ENCODE measurements around the gene COL23A1. TPM values are rescaled to one million over a fixed set of nuclear protein-coding genes. Genes with fewer than 3 reads are reported as not detected.
A peak's percentile ranks its signal among the peaks of the same experiment; 100 is the strongest.

Gene COL23A1
- total and polyA plus RNA-seq, 2 experiments from 2014 or later = 1.1 to 5.1 TPM

- H3K4me2 ChIP-seq = peak within 1 kb of the TSS; percentile 100
- H3K27me3 ChIP-seq = no peaks in the 10 kb centered on the region
- DNase-seq (ENCODE audit: low spot score) = peak; percentile 85
- no peaks in the 10 kb centered on the region for H3K9me2 ChIP-seq (replicated peaks; ENCODE audit: insufficient read depth)
- under 1% methylated on average over 73 of the region's 102 CpGs for WGBS (ENCODE audit: low lambda C conversion rate, missing lambda C conversion rate)
- TF ChIP-seq EZH2 (IDR thresholded peaks at IDR 0.05; ENCODE audit: borderline replicate concordance) (no peak), CTCF (IDR thresholded peaks at IDR 0.05; ENCODE audit: poor library complexity) (no peak), EZH2phosphoT487 (IDR thresholded peaks at IDR 0.05; ENCODE audit: low read depth, severe bottlenecking, unreplicated experiment) (no peak)
- H3K27ac ChIP-seq = peak within 1 kb of the TSS; percentile 99
- H4K20me1 ChIP-seq (ENCODE audit: insufficient read depth, poor library complexity, severe bottlenecking) = peaks cover 15% of the 10 kb centered on the region
- peak within 1 kb of the TSS; percentile 79 for H3K4me3 ChIP-seq
- peaks cover 25% of the 10 kb centered on the region for H3K4me1 ChIP-seq (ENCODE audit: insufficient read depth)
- peak within 1 kb of the TSS; percentile 77 for H2AFZ ChIP-seq
- peaks cover 3% of the 10 kb centered on the region for H3K36me3 ChIP-seq (replicated peaks; ENCODE audit: insufficient read depth, low read depth)
- peaks cover 35% of the 10 kb centered on the region for H3K79me2 ChIP-seq
- H3K9me3 ChIP-seq (ENCODE audit: low read depth) = no peaks in the 10 kb centered on the region
Measured at GRCh38 chr5:178232124-178232919, 357.9 kb downstream of the COL23A1 start, which contains the start of gene PHYKPL. PHYKPL (minus strand) TSS chr5:178232802; CDS start chr5:178232550, 252 bp downstream.

- Histone ChIP-seq H3K27me3 (no peaks in the 10 kb centered on the region), H3K79me2 (peaks cover 40% of the 10 kb centered on the region), H3K4me1 (ENCODE audit: insufficient read depth) (peaks cover 30% of the 10 kb centered on the region), H2AFZ (peak overlapping the region; percentile 77), H3K36me3 (replicated peaks; ENCODE audit: insufficient read depth, low read depth) (peaks cover 3% of the 10 kb centered on the region), H3K9me2 (replicated peaks; ENCODE audit: insufficient read depth) (no peaks in the 10 kb centered on the region), H3K4me3 (peak overlapping the region; percentile 79), H4K20me1 (ENCODE audit: insufficient read depth, poor library complexity, severe bottlenecking) (peaks cover 15% of the 10 kb centered on the region), H3K27ac (peak overlapping the region; percentile 99), H3K4me2 (peak overlapping the region; percentile 100), H3K9me3 (ENCODE audit: low read depth) (no peaks in the 10 kb centered on the region)
- WGBS (ENCODE audit: low lambda C conversion rate, missing lambda C conversion rate) = 44% methylated on average over 21 of the region's 21 CpGs
- no peak for TF ChIP-seq CTCF (IDR thresholded peaks at IDR 0.05; ENCODE audit: poor library complexity)
- TF ChIP-seq EZH2 (IDR thresholded peaks at IDR 0.05; ENCODE audit: borderline replicate concordance) = no peak
- TF ChIP-seq EZH2phosphoT487 (IDR thresholded peaks at IDR 0.05; ENCODE audit: low read depth, severe bottlenecking, unreplicated experiment) = no peak
- DNase-seq (ENCODE audit: low spot score) = no peak
Measured at GRCh38 chr5:178231539-178232123, 358.6 kb downstream of the COL23A1 start.

GRCh38 chr5:178230879-178231538 lies 359.2 kb downstream of the COL23A1 start:
- H3K9me2 ChIP-seq (replicated peaks; ENCODE audit: insufficient read depth) = no peaks in the 10 kb centered on the region
- H3K27me3 ChIP-seq = no peaks in the 10 kb centered on the region
- DNase-seq (ENCODE audit: low spot score) = peak; percentile 31
- H2AFZ ChIP-seq = no peak overlapping the region
- peaks cover 40% of the 10 kb centered on the region for H3K79me2 ChIP-seq
- TF ChIP-seq EZH2phosphoT487 (IDR thresholded peaks at IDR 0.05; ENCODE audit: low read depth, severe bottlenecking, unreplicated experiment) = no peak
- TF ChIP-seq EZH2 (IDR thresholded peaks at IDR 0.05; ENCODE audit: borderline replicate concordance) = no peak
- no peak for TF ChIP-seq CTCF (IDR thresholded peaks at IDR 0.05; ENCODE audit: poor library complexity)
- H3K4me1 ChIP-seq (ENCODE audit: insufficient read depth) = peaks cover 30% of the 10 kb centered on the region
- peak overlapping the region; percentile 99 for H3K27ac ChIP-seq
- H3K9me3 ChIP-seq (ENCODE audit: low read depth) = no peaks in the 10 kb centered on the region
- H3K4me2 ChIP-seq = peak overlapping the region; percentile 100
- H3K4me3 ChIP-seq = peak overlapping the region; percentile 79
- peaks cover 3% of the 10 kb centered on the region for H3K36me3 ChIP-seq (replicated peaks; ENCODE audit: insufficient read depth, low read depth)
- 88% methylated on average over 9 of the region's 9 CpGs for WGBS (ENCODE audit: low lambda C conversion rate, missing lambda C conversion rate)
- peaks cover 15% of the 10 kb centered on the region for H4K20me1 ChIP-seq (ENCODE audit: insufficient read depth, poor library complexity, severe bottlenecking)

Data from hepatocyte (in vitro differentiated cells).